GM12891 (cell line): Measurements from ENCODE around the gene PCDH12.

Source experiments
- PAX5 ChIP-seq: IDR thresholded peaks from 2 replicates; pipeline ENCODE4 v1.6.1; 2011; ENCODE audit warnings: low read length, moderate library complexity, mild to moderate bottlenecking; ENCODE audit not compliant: insufficient read depth, severe bottlenecking
- POLR2A ChIP-seq: IDR thresholded peaks from 2 replicates; pipeline ENCODE4 v1.6.1; 2011; ENCODE audit warnings: low read depth, low read length, control low read depth
- POLR2AphosphoS5 ChIP-seq: IDR thresholded peaks from 2 replicates; pipeline ENCODE4 v1.6.1; 2011; ENCODE audit warnings: low read depth, low read length, control low read depth
- SPI1 ChIP-seq: IDR thresholded peaks from 2 replicates; pipeline ENCODE4 v1.6.1; 2011; ENCODE audit warnings: low read depth, low read length, control low read depth

DNA sequence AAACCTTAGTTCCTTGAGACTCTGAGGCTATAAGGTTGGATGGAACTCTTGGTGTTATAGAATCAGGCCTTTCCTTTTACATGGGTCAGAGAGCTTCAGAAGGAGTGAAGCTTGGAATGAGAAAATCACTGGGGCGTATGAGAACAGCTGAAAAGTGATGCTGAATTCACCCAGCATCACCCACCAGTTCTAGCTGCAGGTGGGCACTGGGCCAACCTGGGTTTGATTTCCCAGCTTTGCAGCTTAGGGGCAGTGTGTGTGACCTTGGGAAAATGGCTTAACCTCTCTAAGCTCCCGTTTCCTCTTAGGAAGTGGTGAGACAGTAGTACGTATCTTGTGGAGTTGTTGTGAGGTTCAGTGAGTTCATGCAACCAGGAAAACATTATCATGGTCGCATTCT, 10.7 kb downstream of the PCDH12 start:
- TF ChIP-seq PAX5 = no peak
- TF ChIP-seq POLR2AphosphoS5 = no peak
- no peak for TF ChIP-seq POLR2A
- TF ChIP-seq SPI1 = no peak
